ENCODE data around the gene ARHGAP31.
"Not testable (repeated sequence)": the region's sequence is repeated elsewhere in the genome, so short reads cannot be mapped to it uniquely, and the experiment has no call there.

The ARHGAP31 gene

GRCh38 chr3:119295816-119296726 is 1.9 kb downstream of the ARHGAP31 start:
- DNase-seq = no peak

DNA sequence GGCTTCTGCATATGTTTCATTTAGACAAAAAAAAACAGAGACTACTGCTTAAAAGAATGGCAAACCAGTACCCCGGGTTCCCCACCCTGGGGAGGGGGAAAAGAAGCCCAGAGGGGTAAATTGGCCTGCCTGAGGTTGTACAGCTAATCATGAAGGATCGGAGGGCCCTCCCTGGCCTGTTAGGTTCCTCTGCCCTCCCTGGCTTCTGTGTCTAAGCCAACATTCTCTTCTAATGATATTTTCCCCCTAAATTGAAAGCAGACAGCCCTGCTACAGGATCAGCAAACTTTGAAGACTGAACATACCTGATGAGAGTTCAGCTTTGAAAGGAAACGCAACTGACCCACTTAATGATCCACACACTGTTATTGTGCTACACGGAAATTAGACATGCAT is 2.5 kb downstream of the ARHGAP31 start:
- no peak for DNase-seq

- DNase-seq = no peak
Measured at GRCh38 chr3:119297169-119297568, 3.0 kb downstream of the ARHGAP31 start.

DNA sequence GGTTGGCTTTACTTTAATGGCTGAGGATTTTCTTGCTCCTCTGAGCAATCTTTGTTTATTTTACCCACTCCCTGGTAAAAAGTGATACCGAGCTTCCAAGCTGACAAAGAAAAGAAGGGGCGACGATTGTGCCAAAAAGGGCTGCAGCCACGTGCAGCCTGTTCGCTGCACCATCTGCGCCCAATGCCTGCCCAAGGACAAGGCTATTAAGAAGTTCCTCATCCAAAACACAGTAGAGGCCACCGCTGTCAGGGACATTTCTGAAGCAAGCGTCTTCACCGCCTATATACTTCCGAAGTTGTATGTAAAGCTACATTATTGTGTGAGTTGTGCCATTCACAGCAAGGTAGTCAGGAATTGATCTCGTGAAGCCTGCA is 4.4 kb downstream of the ARHGAP31 start:
- no peak for DNase-seq

- no peak for DNase-seq
Measured at GRCh38 chr3:119300991-119301391, 6.8 kb downstream of the ARHGAP31 start.

GRCh38 chr3:119301662-119302061 is 7.5 kb downstream of the ARHGAP31 start:
- no peak for DNase-seq

DNA sequence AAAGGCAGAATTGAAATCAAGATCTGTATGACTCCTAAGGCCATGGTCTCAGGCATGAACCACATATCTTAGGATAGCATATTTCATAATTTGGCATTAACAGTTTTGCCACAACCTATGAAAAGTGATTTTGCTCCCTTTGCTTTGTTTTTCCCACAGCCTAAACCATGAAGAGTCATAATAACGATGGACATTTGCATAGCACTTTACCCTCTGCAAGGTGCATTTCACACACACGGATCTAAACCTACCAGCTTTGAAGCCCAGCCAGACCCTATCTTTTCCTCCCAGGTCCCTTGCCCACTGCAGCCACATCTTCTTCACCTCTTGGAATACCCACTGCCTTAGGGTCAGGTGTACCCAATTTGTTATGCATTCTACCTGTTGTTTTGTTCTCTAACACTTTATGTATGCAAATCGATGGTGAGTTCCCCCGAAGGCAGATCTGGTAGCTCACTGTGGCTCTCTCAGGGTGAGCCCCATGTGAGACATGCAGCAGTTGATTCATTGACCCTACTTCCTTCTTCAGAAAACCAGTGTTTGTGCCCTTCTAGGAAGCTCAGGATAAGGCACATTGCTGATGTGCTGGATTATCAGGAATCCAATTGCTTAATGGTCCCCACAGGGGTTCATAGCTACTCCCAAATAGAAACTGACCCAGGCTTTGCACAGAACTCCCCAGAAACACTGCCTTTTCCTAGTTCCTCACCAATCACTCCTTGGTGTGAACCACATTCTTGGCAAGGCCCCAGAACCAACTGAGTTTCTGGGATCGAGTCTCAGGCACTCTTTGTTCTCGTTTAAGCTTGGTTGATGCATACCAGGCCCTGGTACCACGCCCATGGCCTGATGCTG is 8.7 kb downstream of the ARHGAP31 start:
- DNase-seq = no peak

DNA sequence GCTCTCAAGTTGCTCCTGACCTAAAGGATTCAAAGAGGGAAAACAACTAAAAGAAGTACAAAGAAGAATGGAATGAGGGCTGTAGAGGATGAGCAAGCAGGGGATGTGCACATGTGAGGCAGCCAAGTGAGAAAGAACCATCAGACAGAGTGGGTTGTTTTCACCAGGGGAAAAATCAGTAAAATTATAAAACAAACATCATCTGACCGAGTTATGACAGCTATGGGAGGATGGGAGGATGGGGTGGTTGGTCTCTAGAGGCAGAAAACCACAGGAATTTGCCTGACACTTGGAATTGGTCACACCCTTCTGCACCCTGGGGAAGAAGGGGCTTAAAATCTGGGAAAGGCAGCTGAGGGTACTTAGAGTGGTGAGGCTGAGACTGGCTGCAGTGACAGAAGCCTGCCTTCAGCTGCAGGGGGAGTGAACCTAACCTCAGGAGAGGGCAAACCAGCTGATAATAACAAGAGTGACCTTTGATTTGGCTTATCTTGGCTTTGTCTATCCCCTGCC is 10.1 kb downstream of the ARHGAP31 start:
- DNase-seq = no peak

DNA sequence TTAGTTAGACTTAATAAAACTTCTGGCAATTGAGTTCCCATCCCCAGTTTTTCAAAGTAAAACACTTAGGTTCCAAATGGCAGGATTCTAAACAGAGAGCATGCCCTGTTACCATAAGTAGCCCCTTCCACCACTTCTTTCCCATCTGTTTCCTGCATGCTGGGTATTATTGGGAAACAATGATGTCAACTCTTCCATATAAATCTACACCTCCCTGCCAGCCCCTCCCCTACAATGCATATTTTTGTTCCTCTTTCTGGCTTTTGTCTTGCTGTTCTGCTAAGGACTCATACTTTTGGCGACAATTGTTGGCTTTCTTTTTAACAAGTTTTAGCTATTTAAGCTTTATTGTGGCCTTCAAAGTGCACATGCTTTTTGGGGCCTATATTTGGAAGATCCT is 11.1 kb downstream of the ARHGAP31 start:
- DNase-seq = no peak

DNA sequence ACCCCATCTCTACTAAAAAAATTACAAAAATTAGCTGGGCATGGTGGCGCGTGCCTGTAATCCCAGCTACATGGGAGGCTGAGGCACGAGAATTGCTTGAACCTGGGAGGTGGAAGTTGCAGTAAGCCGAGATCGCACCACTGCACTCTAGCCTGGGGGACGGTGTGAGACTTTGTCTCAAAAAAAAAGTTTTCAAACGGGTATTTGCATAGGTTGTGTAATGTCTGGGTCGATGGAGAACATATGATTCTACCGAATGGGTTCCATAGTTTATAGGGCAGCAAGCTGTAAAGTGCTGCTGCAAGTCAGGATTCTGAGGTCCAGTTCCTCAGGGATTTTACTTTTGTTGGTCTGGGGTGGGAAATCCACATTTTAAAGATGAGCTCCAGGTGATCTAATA is 12.2 kb downstream of the ARHGAP31 start:
- not testable (repeated sequence) for DNase-seq

GRCh38 chr3:119308355-119308754 is 14.2 kb downstream of the ARHGAP31 start:
- DNase-seq = no peak

DNA sequence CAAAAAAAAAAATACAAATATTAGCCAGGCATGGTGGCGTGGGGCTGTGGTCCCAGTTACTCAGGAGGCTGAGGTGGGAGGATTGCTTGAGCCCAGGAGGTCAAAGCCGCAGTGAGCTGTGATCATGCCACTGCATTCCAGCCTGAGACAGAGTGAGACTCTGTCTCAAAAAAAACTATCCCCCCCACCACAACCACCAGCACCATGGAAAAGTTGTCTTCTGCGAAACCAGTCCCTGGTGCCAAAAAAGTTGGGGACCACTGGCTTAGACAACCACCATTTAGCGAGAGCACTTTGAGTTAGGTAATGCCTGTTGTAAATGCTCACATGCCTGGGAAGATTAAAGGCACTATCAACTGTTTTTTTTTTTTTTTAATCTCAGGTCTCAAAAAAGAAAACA is 15.4 kb downstream of the ARHGAP31 start:
- no peak for DNase-seq

DNA sequence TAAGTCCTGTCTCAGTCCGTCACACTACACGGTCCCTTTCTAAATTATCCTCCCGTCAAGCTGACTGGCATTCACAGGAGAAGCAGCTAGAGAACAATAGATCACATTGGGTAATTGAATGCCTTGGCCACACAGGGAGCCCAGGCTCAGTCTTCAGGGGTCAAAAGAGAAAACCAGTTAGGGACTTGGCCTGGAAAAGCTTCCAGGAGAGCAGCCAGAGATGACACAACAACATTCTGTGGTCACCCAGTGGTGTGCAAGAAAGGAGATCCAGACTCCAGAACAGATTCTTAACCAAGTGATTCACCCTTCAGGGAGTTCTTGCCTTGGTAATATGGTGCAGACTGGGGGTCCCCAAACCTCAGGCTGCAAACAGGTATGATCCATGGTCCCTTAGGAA is 15.9 kb downstream of the ARHGAP31 start:
- DNase-seq = no peak

GRCh38 chr3:119311081-119311925 is 17.1 kb downstream of the ARHGAP31 start:
- no peak for DNase-seq

DNA sequence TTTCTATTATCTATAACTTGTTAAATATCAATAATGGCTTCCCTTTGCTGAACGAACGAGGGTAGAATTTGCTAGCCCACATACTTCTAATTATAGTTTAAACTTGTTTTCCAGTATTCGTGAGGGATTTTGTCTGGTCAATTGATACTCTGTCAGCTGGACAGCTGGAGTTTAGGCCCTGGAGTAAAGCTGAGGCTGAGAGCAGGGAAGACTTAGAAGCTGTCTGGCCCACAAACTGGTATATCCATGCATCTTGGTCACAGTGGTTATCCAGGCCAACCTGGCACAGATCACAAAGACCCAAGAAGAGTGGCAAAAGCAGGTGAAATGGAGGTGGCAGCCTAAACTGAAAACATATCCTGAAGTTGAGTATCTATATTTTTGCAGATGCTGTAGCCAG is 19.3 kb downstream of the ARHGAP31 start:
- no peak for DNase-seq

DNA sequence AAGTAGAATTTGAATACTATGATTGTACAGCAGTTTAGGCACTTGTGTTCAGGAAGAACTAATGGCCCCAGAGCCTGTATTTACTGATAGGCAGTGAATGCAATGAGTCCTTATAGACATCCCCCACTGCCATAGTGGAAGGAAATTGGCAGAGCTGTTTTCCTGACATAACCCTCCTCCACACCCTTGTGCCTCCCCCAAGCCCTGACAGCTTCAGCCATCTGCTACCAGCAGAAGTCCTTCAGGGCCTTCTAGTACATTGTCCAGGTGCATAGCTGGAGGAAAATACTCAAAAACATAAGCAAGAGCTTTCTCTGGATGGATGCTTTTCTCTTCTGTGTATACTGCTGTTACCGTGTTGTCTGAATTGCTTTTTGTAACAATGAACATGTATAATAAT is 20.6 kb downstream of the ARHGAP31 start:
- DNase-seq = no peak

GRCh38 chr3:119315600-119316312 is 21.6 kb downstream of the ARHGAP31 start:
- DNase-seq = no peak

DNA sequence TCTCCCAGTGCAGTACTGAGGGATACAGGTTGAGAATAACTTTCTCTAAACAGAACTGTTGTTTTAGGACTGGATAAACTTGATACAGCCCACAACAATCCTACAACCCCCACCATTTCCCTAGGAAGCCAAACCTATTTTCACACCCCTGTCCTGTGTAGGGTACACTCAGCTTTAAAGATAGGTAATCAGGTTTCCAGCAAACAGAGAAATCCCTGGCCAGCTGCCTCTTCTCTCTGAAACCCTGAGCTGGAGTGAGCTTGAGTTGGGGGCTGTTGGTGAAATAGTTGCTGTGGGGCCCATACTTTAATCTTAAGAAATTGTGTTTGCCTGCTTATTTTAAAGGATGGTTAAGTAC is 22.1 kb downstream of the ARHGAP31 start:
- DNase-seq = no peak

DNA sequence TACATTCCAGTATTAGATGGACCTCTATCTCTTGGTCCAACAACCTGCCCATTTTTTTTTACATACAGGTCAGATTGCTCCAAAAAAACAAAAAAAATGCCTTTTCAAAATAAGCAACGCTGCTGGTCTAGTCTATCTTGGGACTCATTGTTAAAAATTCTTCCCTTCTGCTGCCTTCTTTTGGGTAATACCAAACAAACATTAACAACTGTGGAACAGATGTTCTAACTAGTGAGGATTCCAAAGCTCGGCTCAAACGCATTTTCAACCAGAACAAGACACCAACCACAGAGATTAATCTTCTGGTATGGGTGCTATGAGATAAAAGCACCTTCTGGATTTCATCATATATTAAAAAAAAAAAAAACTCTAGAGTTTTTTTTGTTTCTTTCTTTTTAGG is 24.7 kb downstream of the ARHGAP31 start:
- DNase-seq = no peak

- no peak for DNase-seq
Measured at GRCh38 chr3:119319311-119319710, 25.1 kb downstream of the ARHGAP31 start.

DNA sequence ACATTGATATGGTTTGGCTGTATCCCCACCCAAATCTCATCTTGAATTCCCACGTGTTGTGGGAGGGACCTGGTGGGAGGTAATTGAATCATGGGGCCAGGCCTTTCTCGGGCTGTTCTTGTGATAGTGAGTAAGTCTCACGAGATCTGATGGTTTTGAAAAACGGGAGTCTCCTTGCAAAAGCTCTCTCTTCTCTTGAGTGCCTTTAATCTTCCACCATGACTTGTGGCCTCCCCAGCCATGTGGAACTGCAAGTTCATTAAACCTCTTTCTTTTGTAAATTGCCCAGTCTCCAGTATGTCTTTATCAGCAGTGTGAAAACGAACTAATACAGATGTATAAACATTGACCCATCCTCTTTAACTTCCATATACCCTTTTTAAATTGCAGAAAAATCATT is 26.6 kb downstream of the ARHGAP31 start:
- DNase-seq = not testable (repeated sequence)

Data from T-helper 1 cell (primary cell).